Measurements from ENCODE around the gene ZNF556.

Gene ZNF556

GRCh38 chr19:2905918-2906519 lies 38.9 kb downstream of the ZNF556 start:
- Mint-ChIP-seq H3K36me3 (ENCODE audit: low read depth) (peaks cover 15% of the 10 kb centered on the region), H3K4me1 (peaks cover 17% of the 10 kb centered on the region), H3K27me3 (ENCODE audit: low read depth) (peaks cover 3% of the 10 kb centered on the region), H3K4me3 (no peak overlapping the region), H3K9me3 (peaks cover 11% of the 10 kb centered on the region), H3K27ac (no peak overlapping the region)
- no peak for TF ChIP-seq CTCF (IDR thresholded peaks at IDR 0.05; ENCODE audit: unreplicated experiment in 3 of 3)

- no peak overlapping the region for H3K27ac Mint-ChIP-seq
- H3K4me3 Mint-ChIP-seq, result no peak overlapping the region
- peaks cover 3% of the 10 kb centered on the region for H3K27me3 Mint-ChIP-seq (ENCODE audit: low read depth)
- H3K9me3 Mint-ChIP-seq, result peaks cover 14% of the 10 kb centered on the region
- peaks cover 18% of the 10 kb centered on the region for H3K36me3 Mint-ChIP-seq (ENCODE audit: low read depth)
- peaks cover 15% of the 10 kb centered on the region for H3K4me1 Mint-ChIP-seq
- no peak for TF ChIP-seq CTCF (IDR thresholded peaks at IDR 0.05; ENCODE audit: unreplicated experiment in 3 of 3)
Measured at GRCh38 chr19:2906631-2907195, 39.6 kb downstream of the ZNF556 start.

GRCh38 chr19:2912306-2912705 lies 45.2 kb downstream of the ZNF556 start:
- Mint-ChIP-seq H3K36me3 (ENCODE audit: low read depth) (peaks cover 69% of the 10 kb centered on the region), H3K4me3 (no peak overlapping the region), H3K27me3 (ENCODE audit: low read depth) (peaks cover 3% of the 10 kb centered on the region), H3K9me3 (peaks cover 54% of the 10 kb centered on the region), H3K27ac (no peak overlapping the region), H3K4me1 (no peaks in the 10 kb centered on the region)
- no peak for TF ChIP-seq CTCF (IDR thresholded peaks at IDR 0.05; ENCODE audit: unreplicated experiment in 3 of 3)

- TF ChIP-seq CTCF (IDR thresholded peaks at IDR 0.05; ENCODE audit: unreplicated experiment in 3 of 3), result no peak
- H3K4me1 Mint-ChIP-seq, result no peaks in the 10 kb centered on the region
- H3K36me3 Mint-ChIP-seq (ENCODE audit: low read depth), result peaks cover 70% of the 10 kb centered on the region
- no peaks in the 10 kb centered on the region for H3K27me3 Mint-ChIP-seq (ENCODE audit: low read depth)
- H3K9me3 Mint-ChIP-seq, result peaks cover 47% of the 10 kb centered on the region
- H3K4me3 Mint-ChIP-seq, result no peak overlapping the region
- no peak overlapping the region for H3K27ac Mint-ChIP-seq
Measured at GRCh38 chr19:2917275-2918184, 50.4 kb downstream of the ZNF556 start.

- H3K36me3 Mint-ChIP-seq (ENCODE audit: low read depth), result peaks cover 38% of the 10 kb centered on the region
- H3K9me3 Mint-ChIP-seq, result peaks cover 23% of the 10 kb centered on the region
- TF ChIP-seq CTCF (IDR thresholded peaks at IDR 0.05; ENCODE audit: unreplicated experiment in 3 of 3), result no peak
- no peak overlapping the region for H3K4me3 Mint-ChIP-seq
- H3K27me3 Mint-ChIP-seq (ENCODE audit: low read depth), result no peaks in the 10 kb centered on the region
- no peak overlapping the region for H3K27ac Mint-ChIP-seq
- H3K4me1 Mint-ChIP-seq, result no peaks in the 10 kb centered on the region
Measured at GRCh38 chr19:2922987-2923386, 55.9 kb downstream of the ZNF556 start.
